HG02642 (cell line): Measurements from ENCODE around the gene SUCLG1.

Experiments used
- ATAC-seq: cut with Tn5 transposase; IDR thresholded peaks from one replicate; pipeline ENCODE4 v1.9.1; 2021; ENCODE audit warnings: mild to moderate bottlenecking; ENCODE audit not compliant: unreplicated experiment, poor library complexity

Gene SUCLG1

GRCh38 chr2:84459018-84459943 is at the start of gene SUCLG1:
Gene SUCLG1 (minus strand): TSS chr2:84459280. CDS start chr2:84459269, 11 bp downstream.
- ATAC-seq, result peak; percentile 97

DNA sequence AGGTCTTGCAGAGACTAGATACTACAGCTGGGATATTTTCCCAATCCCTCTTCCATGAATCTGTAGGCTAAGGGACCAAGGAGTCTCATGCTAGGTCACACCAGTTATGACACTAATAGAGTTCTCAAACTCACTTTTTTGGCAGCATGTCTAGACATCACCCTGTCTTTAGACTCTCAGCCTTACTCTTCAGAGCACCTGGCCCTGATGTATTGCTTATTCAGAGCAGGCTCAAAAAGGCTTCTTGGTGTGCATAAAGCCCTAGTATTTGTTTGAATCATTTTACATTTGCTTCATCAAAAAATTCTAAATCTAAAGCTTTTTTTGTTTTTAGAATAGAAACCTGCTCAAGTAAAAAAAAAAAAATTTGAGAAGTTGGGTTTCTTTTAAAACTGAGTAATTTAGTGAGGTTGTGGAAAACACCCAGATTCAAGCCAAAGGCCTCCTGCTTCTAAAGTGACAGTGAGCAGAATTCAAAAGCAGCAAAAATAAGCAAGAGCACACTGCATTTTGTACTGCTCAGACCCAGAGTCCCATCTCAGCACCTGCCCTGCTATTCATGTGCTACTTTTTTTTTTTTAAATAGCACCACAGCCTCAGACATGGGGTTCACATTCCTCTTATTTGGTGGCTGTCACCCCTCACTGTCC is 39.2 kb upstream of the SUCLG1 start:
- ATAC-seq, result no peak

GRCh38 chr2:84497285-84497684 is 38.2 kb upstream of the SUCLG1 start:
- no peak for ATAC-seq

DNA sequence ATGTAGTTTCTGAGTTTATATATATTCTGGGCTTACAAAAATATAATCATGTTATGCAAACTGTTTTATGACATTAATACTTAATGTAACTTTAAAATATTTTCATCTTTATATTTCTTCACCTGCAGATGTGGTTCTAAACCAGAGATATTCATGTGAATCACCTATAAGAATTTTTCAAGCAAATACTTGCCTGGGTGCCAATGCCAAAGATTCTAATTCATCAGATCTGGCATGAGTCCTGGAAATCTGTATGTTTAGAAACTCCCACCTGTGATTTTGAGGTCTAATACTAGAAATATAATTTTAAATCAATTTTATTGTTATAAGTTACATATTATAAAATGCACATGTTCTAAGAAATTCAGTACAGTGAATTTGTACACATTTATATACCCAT is 37.3 kb upstream of the SUCLG1 start:
- no peak for ATAC-seq

DNA sequence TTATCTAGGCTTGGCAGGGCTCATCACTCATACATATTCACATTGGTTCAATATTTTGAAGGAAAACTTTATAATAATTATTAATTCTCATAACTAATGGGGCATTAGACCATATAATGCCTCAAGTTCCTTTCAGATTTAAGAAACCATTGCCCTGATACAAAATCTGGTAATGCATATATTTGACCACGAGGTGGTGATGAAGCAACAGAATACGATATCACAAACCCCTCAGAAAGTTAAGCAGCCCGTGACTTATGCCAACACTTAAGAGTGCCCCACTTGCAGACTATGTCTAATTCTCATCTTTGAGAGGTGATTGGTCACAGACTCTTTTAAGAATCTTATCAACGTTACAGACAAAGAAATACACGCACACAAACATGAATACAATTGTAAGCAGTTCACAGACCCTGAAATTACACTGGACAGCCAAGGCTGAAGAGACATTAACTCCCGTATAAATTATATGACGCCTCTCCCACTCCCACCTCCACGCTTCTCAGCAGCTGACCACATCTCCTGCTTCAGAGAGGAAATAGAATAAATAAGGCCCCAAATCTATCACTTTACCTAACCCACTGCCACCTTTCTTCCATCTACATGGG is 36.6 kb upstream of the SUCLG1 start:
- peak; percentile 81 for ATAC-seq

DNA sequence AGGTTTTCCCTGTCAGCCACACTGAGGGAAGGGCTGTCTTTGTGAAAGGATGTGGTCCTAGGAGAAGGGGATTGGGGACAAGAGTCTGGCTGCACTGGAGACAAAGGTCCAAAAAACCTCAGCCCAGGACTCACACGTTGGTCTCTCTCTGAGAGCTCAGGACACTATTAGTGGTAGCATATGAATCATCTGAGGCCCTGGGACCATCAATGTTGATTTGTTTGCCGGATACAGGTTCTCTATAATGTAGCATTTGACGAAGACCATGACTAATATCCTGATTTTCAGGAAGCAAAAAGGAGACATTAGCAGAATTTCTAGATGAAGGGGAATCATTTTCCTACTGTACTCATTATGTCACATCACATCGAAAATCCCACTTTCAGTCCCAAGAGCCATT is 35.0 kb upstream of the SUCLG1 start:
- no peak for ATAC-seq

GRCh38 chr2:84493514-84493913 is 34.4 kb upstream of the SUCLG1 start:
- ATAC-seq, result no peak

- ATAC-seq, result no peak
These were observed 33.5 kb upstream of the SUCLG1 start for GRCh38 chr2:84492571-84492970.

- no peak for ATAC-seq
These were observed 32.7 kb upstream of the SUCLG1 start for GRCh38 chr2:84491741-84492140.

GRCh38 chr2:84491256-84491655 is 32.2 kb upstream of the SUCLG1 start:
- ATAC-seq, result no peak

- ATAC-seq, result no peak
These were observed 28.4 kb upstream of the SUCLG1 start for GRCh38 chr2:84487298-84487996.

DNA sequence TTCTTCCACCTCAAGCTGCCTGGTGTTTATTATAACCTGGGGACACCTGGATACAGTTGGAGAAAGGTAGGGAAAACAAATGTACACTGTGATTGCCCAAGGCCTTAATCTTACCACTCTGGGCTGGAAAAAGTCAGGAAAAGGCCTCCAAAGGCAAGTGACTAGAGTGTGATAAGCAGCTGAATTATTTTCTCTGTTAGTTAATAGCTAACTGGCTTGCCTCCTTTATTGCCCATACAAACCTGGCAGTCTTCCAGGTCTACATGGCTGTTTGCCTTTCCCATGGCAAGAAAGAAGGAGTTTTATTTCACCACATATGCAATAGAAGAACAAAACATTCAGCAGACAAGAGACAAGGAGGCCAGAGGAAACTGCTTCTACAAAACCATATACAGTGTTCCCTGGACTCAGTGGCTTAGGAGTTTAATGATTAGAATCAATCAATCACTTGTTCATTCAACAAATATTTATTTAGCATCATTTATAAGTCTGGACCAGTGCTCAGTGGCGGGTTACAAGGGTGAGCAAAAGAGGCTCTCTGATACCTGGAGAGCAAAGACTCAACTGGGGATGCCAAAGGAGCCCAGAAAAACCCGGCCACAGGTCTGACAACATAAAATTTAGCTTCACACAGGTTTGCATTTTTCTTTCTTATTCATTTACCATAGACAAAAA is 27.5 kb upstream of the SUCLG1 start:
- ATAC-seq, result no peak

GRCh38 chr2:84483320-84483719 is 24.2 kb upstream of the SUCLG1 start:
- ATAC-seq, result no peak

GRCh38 chr2:84482603-84483002 is 23.5 kb upstream of the SUCLG1 start:
- no peak for ATAC-seq

- ATAC-seq, result no peak
These were observed 22.6 kb upstream of the SUCLG1 start for GRCh38 chr2:84481702-84482101.

GRCh38 chr2:84478867-84479266 is 19.8 kb upstream of the SUCLG1 start:
- no peak for ATAC-seq

DNA sequence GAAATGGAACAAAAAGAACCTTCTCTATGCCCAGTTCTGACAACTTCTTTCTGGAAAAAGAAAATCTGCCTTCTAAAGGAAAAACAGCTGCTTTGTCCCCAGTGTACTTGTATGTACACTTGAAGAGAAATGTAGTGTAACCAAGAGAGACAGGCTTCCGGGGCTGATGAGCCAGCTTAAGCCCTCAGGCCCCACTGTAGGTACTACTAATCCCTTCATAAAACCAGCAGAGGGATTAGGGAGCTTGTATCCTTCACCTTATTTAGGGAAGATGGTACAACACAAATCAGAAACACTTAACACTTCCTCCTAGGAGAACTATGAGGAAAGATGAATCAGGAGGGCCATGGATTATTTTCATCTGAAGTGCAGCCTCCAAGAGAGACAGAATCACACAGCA is 18.8 kb upstream of the SUCLG1 start:
- no peak for ATAC-seq

DNA sequence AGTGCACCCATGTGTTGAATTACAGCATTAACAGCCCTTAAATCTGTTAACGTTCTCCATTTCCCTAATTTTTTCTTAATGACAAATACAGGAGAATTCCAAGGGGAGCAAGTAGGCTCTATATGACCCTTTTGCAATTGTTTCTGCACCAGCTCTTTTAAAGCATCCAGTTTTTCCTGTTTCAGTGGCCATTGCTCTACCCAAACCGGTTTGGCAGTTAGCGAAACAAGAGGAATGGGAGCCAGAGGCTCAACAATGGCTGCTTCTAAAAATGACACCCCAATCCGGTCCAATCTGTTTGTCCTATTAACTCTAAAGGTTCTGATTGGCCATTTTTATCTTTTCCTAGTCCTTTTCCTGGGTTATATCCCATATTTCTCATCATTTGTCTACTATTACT is 15.1 kb upstream of the SUCLG1 start:
- ATAC-seq, result no peak

DNA sequence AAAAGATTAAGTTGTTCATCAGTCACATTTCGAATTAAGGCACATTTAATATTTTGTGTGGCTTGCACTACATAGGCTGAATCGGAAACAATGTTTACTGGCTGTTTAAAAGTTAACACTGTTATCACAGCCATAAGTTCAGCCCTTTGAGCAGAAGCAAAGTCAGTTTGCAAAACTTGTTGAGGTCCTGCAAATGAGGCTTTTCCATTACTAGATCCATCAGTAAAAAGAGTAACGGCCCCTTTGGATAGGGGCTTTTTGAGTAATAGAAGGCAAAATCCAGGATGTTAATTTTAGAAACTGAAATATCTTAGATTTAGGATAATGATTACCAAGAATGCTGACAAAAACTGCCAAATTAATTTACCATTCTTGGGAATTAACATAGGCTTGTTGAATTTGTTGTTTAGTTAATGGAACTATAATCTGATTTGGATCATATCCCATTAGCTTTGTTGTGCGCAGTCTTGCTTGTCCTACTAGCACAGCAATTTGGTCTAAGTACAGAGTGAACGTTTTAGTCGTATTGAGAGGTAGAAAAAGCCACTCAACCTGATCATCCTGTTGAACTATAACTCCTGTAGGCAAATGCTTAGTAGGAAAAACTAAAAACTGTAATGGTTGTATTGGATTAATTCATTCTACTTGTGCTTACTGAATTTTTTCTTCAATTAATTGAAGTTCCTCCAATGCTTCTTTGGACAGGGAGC is 13.9 kb upstream of the SUCLG1 start:
- no peak for ATAC-seq
